Natural killer cell (primary cell): Measurements from ENCODE around the gene ZBTB7A. TPM values are rescaled to one million over a fixed set of nuclear protein-coding genes. Genes with fewer than 3 reads are reported as not detected.
A peak's percentile ranks its signal among the peaks of the same experiment; 100 is the strongest.

ENCODE experiments used
- ATAC-seq, 3 donors: fragments of 150-1000 bp in 2 of 3; fragments of 200-7000 bp in 1 of 3; cut with Tn5 transposase; 1 replicate in 1 of 3; 2 replicates in 2 of 3; pipeline ENCODE4 v1.10.0; 2021; ENCODE audit warnings: mild to moderate bottlenecking in 2 of 3, moderate library complexity in 2 of 3
- DNase-seq, 2 donors: peaks; one replicate each; pipeline versions ENCODE4 v3.0.0 to v3.0.0-alpha.2; 2013 to 2021; ENCODE audit warnings: mixed read lengths in 1 of 2
- H3K27ac ChIP-seq: one replicate; pipeline ENCODE4 v1.5.1; 2013; ENCODE audit warnings: mild to moderate bottlenecking, low read length
- H3K27me3 ChIP-seq: one replicate; pipeline ENCODE4 v1.6.1; 2013; ENCODE audit warnings: low read length; ENCODE audit not compliant: control insufficient read depth, insufficient read depth
- H3K36me3 ChIP-seq: one replicate; pipeline ENCODE4 v1.6.1; 2013; ENCODE audit warnings: low read length; ENCODE audit not compliant: control insufficient read depth, insufficient read depth
- H3K4me1 ChIP-seq: one replicate; pipeline ENCODE4 v1.6.1; 2013; ENCODE audit warnings: low read length; ENCODE audit not compliant: control insufficient read depth, insufficient read depth
- H3K4me3 ChIP-seq: one replicate; pipeline ENCODE4 v1.5.1; 2013; ENCODE audit warnings: low read length
- H3K9me3 ChIP-seq: one replicate; pipeline ENCODE4 v1.6.1; 2013; ENCODE audit warnings: low read length; ENCODE audit not compliant: control insufficient read depth, insufficient read depth
- H3K27ac Mint-ChIP-seq, 2 donors: one replicate each; pipeline ENCODE4 v1.8.0; 2022; ENCODE audit warnings: mild to moderate bottlenecking in 2 of 2, mixed read lengths in 2 of 2, moderate library complexity in 1 of 2
- H3K27me3 Mint-ChIP-seq, 2 donors: one replicate each; pipeline ENCODE4 v1.8.0; 2022; ENCODE audit warnings: low read depth in 2 of 2, mixed read lengths in 2 of 2
- H3K36me3 Mint-ChIP-seq: one replicate; pipeline ENCODE4 v1.8.0; 2022; ENCODE audit warnings: mixed read lengths
- H3K4me1 Mint-ChIP-seq, 2 donors: one replicate each; pipeline ENCODE4 v1.8.0; 2022; ENCODE audit warnings: mixed read lengths in 2 of 2
- H3K4me3 Mint-ChIP-seq: one replicate; pipeline ENCODE4 v1.8.0; 2022; ENCODE audit warnings: mild to moderate bottlenecking, moderate library complexity, mixed read lengths
- H3K9me3 Mint-ChIP-seq, 2 donors: one replicate each; pipeline ENCODE4 v1.8.0; 2022; ENCODE audit warnings: mixed read lengths in 2 of 2
- CTCF ChIP-seq: fragments of 200-600 bp; IDR thresholded peaks from one replicate; pipeline ENCODE4 v1.8.0; 2022; ENCODE audit warnings: antibody characterized with exemption
- WGBS: methylation state at CpG from one replicate; pipeline ENCODE4 v1.1.7; 2013; ENCODE audit warnings: missing lambda C conversion rate; ENCODE audit not compliant: insufficient coverage; 5-methylcytosine and 5-hydroxymethylcytosine counted together
- intact Hi-C: fragments of 100-400 bp; cut with micrococcal nuclease; formaldehyde crosslinking; loops from one replicate; pipeline ENCODE4 v1.14.2; 2022
- total RNA-seq, 4 donors: library from RNA; stranded (reverse); fragments of 120-200 nt in 1 of 4; gene quantifications; one replicate each; pipeline versions ENCODE4 v1.2.3 to v1.2.4, GENCODE V29; 2013 to 2022

Gene ZBTB7A
- total RNA-seq, 3 donors from 2014 or later (not counting 1 experiment from before 2014, with no cell fraction given) = 81.6 to 97.7 (median 82.9) TPM

DNA sequence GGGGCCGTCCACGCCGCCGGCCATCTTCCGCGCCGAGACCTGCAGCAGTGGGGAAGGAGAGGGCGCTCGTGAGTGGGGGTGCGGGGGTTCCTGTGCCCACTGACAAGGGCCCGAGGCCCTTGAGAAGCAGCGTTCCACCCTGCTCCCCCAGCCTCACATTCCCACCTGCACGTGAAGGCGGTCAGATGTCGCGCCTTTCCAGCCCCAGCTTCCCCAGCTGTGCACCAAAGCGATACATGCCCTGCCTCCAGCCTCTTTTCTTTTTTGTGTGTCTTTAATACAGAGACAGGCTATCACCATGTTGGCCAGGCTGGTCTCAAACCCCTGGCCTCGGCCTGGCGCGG, 11.5 kb downstream of the ZBTB7A start:
- Histone ChIP-seq H3K27ac (no peak overlapping the region), H3K36me3 (peaks cover 32% of the 10 kb centered on the region), H3K4me3 (no peak overlapping the region), H3K27me3 (no peaks in the 10 kb centered on the region), H3K4me1 (peaks cover 72% of the 10 kb centered on the region), H3K9me3 (no peaks in the 10 kb centered on the region)
- Mint-ChIP-seq H3K4me3 (peak overlapping the region; percentile 50), H3K4me1 (peaks cover 25 to 67% of the 10 kb centered on the region in 2 donors), H3K27ac (peak overlapping the region in 1 of 2 donors; percentile 96), H3K27me3 (no peaks in the 10 kb centered on the region), H3K9me3 (no peaks in the 10 kb centered on the region), H3K36me3 (peaks cover 7% of the 10 kb centered on the region)
- 96% methylated on average over 20 of the region's 20 CpGs for WGBS
- intact Hi-C loops = no loop called here
- DNase-seq = no peak
- ATAC-seq = no peak
- no peak for TF ChIP-seq CTCF

DNA sequence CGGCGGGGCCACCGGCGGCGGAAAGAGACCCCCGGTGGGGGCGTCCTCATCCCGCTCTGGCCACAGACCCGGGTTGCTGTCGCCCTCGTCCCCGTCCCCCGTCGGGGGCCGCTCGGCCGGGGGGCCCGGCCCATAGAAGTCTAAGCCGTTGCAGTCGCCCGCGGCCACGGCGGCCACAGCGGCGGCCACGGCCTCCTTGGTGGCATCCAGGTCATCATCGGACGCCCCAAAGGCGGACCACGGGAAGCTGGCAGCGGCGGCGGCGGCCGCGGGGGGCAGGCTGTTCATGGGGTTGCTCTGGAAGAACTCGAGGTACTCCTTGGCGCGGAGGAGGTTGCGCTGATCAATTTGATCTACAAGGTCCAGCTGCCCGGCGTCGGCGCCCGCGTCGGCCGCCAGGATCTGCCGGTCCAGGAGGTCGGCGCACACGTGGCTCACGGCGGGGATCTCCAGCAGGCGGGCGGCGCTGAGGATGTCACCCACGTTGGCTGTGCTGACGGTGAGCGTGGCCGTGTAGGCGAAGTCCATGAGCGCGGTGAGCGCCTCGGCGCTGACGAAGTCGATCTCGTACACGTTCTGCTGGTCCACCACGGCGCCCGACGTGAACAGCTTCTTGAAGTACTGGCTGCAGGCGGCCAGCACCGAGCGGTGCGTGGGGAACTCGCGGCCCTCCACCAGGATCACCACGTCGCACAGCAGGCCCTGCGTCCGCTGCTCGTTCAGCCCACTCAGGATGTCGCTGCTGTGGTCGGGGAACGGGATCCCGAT, 12.1 kb downstream of the ZBTB7A start:
- H3K4me3 Mint-ChIP-seq = no peak overlapping the region
- H3K9me3 Mint-ChIP-seq = no peaks in the 10 kb centered on the region
- Histone ChIP-seq H3K36me3 (peaks cover 35% of the 10 kb centered on the region), H3K4me1 (peaks cover 69% of the 10 kb centered on the region), H3K27ac (no peak overlapping the region), H3K9me3 (no peaks in the 10 kb centered on the region), H3K27me3 (no peaks in the 10 kb centered on the region), H3K4me3 (no peak overlapping the region)
- TF ChIP-seq CTCF = no peak
- H3K4me1 Mint-ChIP-seq = peaks cover 30 to 68% of the 10 kb centered on the region in 2 donors
- intact Hi-C loops = no loop called here
- no peaks in the 10 kb centered on the region for H3K27me3 Mint-ChIP-seq
- H3K36me3 Mint-ChIP-seq = peaks cover 7% of the 10 kb centered on the region
- DNase-seq (peak in 1 of 2 donors; percentile 10), ATAC-seq (no peak)
- 97% methylated on average over 91 of the region's 91 CpGs for whole genome bisulfite sequencing
- no peak overlapping the region for H3K27ac Mint-ChIP-seq

DNA sequence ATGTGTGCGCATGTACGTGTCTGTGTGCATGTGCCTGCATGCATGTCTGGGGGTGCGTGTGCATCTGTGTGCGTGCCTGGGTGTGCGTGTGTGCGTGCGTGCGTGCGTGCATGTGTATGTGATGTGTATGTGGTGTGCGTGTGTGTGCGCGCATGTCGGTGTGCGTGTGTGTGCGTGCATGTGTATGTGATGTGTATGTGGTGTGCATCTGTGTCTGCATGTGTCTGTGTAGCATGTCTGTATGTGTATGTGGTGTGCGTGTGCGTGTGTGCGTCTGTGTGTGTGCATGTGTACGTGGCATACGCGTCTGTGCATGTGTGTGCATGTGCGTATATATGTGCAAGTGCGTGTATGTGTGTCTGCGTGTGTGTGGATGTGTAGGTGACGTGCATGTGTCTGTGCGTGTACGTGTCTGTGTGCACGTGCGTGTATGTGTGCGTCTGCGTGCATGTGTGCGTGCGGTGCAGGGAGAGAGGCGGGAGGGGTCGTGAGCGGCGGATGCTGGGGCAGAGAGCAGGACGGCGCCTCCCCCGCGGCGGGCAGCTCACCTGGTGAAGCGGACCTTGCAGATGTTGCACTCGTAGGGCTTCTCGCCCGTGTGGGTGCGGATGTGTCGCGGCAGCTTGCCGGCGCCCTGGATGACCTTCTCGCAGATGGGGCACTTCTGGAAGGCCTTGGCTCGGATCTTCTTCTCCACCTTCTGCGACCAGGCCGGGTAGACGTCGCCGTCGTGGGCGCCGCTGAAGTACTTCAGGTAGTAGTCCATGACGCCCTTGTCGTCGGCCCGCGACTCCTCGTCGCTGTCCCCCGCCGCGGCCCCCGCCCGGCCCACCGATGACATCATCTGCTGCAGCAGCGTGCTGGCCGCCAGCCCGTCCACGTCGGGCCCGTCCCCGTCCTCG, 13.0 kb downstream of the ZBTB7A start:
- TF ChIP-seq CTCF = no peak
- Histone ChIP-seq H3K27me3 (no peaks in the 10 kb centered on the region), H3K9me3 (no peaks in the 10 kb centered on the region), H3K4me3 (no peak overlapping the region), H3K4me1 (peaks cover 63% of the 10 kb centered on the region), H3K27ac (no peak overlapping the region), H3K36me3 (peaks cover 42% of the 10 kb centered on the region)
- peak overlapping the region; percentile 79 to 84 for H3K27ac Mint-ChIP-seq
- DNase-seq (no peak), ATAC-seq (no peak)
- H3K36me3 Mint-ChIP-seq = peaks cover 7% of the 10 kb centered on the region
- no peaks in the 10 kb centered on the region for H3K27me3 Mint-ChIP-seq
- peak overlapping the region; percentile 33 for H3K4me3 Mint-ChIP-seq
- intact Hi-C loops = no loop called here
- 94% methylated on average over 82 of the region's 82 CpGs for WGBS
- peaks cover 32 to 64% of the 10 kb centered on the region in 2 donors for H3K4me1 Mint-ChIP-seq
- H3K9me3 Mint-ChIP-seq = no peaks in the 10 kb centered on the region
